ENCODE data around the gene TFRC. TPM values are rescaled to one million over a fixed set of nuclear protein-coding genes. Genes with fewer than 3 reads are reported as not detected.

TFRC gene
- total RNA-seq, 1 experiment from 2014 or later, result 336 TPM

GRCh38 chr3:196063456-196063855 lies 18.4 kb downstream of the TFRC start:
- POLR2A ChIA-PET (ENCODE audit: low non-redundant PET), result no interaction called here
- BruUV-seq (replicated peaks), result no TSS peak
- CTCF ChIA-PET, result no interaction called here
- no peaks in the 10 kb centered on the region for H3K27me3 ChIP-seq (replicated peaks; ENCODE audit: insufficient read depth, low read depth, low read length, poor library complexity)
- intact Hi-C loops (cut with micrococcal nuclease; ENCODE audit: unreplicated experiment), result no loop called here
- no peaks in the 10 kb centered on the region for H3K4me1 ChIP-seq (ENCODE audit: insufficient read depth, low read length, poor library complexity, severe bottlenecking)
- no peaks in the 10 kb centered on the region for H3K9me3 ChIP-seq (ENCODE audit: low read depth, low read length, poor library complexity, severe bottlenecking)
- no peak overlapping the region for H3K27ac ChIP-seq (ENCODE audit: low read depth, low read length, poor library complexity, severe bottlenecking)
- no peak overlapping the region for H3K4me3 ChIP-seq (ENCODE audit: low read depth, low read length, poor library complexity, severe bottlenecking)
- peaks cover 94% of the 10 kb centered on the region for H3K36me3 ChIP-seq (ENCODE audit: insufficient read depth, low read length, poor library complexity, severe bottlenecking)
- TF ChIP-seq EZH2 (IDR thresholded peaks at IDR 0.05; ENCODE audit: borderline replicate concordance, low read depth, low read length, poor library complexity, severe bottlenecking), result no peak
- TF ChIP-seq, protein P1, sequence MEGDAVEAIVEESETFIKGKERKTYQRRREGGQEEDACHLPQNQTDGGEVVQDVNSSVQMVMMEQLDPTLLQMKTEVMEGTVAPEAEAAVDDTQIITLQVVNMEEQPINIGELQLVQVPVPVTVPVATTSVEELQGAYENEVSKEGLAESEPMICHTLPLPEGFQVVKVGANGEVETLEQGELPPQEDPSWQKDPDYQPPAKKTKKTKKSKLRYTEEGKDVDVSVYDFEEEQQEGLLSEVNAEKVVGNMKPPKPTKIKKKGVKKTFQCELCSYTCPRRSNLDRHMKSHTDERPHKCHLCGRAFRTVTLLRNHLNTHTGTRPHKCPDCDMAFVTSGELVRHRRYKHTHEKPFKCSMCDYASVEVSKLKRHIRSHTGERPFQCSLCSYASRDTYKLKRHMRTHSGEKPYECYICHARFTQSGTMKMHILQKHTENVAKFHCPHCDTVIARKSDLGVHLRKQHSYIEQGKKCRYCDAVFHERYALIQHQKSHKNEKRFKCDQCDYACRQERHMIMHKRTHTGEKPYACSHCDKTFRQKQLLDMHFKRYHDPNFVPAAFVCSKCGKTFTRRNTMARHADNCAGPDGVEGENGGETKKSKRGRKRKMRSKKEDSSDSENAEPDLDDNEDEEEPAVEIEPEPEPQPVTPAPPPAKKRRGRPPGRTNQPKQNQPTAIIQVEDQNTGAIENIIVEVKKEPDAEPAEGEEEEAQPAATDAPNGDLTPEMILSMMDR (conservative IDR thresholded peaks at IDR 0.05; ENCODE audit: low read depth, low read length), result no peak
- no peak for DNase-seq (ENCODE audit: low spot score)

- no peaks in the 10 kb centered on the region for H3K4me1 ChIP-seq (ENCODE audit: insufficient read depth, low read length, poor library complexity, severe bottlenecking)
- no peak for TF ChIP-seq EZH2 (IDR thresholded peaks at IDR 0.05; ENCODE audit: borderline replicate concordance, low read depth, low read length, poor library complexity, severe bottlenecking)
- TF ChIP-seq, protein P1 (conservative IDR thresholded peaks at IDR 0.05; ENCODE audit: low read depth, low read length), result no peak
- no peak for DNase-seq (ENCODE audit: low spot score)
- H3K27me3 ChIP-seq (replicated peaks; ENCODE audit: insufficient read depth, low read depth, low read length, poor library complexity), result no peaks in the 10 kb centered on the region
- POLR2A ChIA-PET (ENCODE audit: low non-redundant PET), result no interaction called here
- H3K27ac ChIP-seq (ENCODE audit: low read depth, low read length, poor library complexity, severe bottlenecking), result no peak overlapping the region
- intact Hi-C loops (cut with micrococcal nuclease; ENCODE audit: unreplicated experiment), result no loop called here
- no peaks in the 10 kb centered on the region for H3K9me3 ChIP-seq (ENCODE audit: low read depth, low read length, poor library complexity, severe bottlenecking)
- CTCF ChIA-PET, result no interaction called here
- no TSS peak for BruUV-seq (replicated peaks)
- no peak overlapping the region for H3K4me3 ChIP-seq (ENCODE audit: low read depth, low read length, poor library complexity, severe bottlenecking)
- H3K36me3 ChIP-seq (ENCODE audit: insufficient read depth, low read length, poor library complexity, severe bottlenecking), result peaks cover 94% of the 10 kb centered on the region
Measured at GRCh38 chr3:196063049-196063448, 18.8 kb downstream of the TFRC start.

GRCh38 chr3:196060834-196061233 lies 21.1 kb downstream of the TFRC start:
- ChIA-PET CTCF (no interaction called here), POLR2A (ENCODE audit: low non-redundant PET) (no interaction called here)
- BruUV-seq (replicated peaks), result no TSS peak
- DNase-seq (ENCODE audit: low spot score), result no peak
- no peak for TF ChIP-seq EZH2 (IDR thresholded peaks at IDR 0.05; ENCODE audit: borderline replicate concordance, low read depth, low read length, poor library complexity, severe bottlenecking)
- TF ChIP-seq, protein P1 (conservative IDR thresholded peaks at IDR 0.05; ENCODE audit: low read depth, low read length), result no peak
- Histone ChIP-seq H3K4me1 (ENCODE audit: insufficient read depth, low read length, poor library complexity, severe bottlenecking) (no peaks in the 10 kb centered on the region), H3K27me3 (replicated peaks; ENCODE audit: insufficient read depth, low read depth, low read length, poor library complexity) (no peaks in the 10 kb centered on the region), H3K27ac (ENCODE audit: low read depth, low read length, poor library complexity, severe bottlenecking) (no peak overlapping the region), H3K4me3 (ENCODE audit: low read depth, low read length, poor library complexity, severe bottlenecking) (no peak overlapping the region), H3K9me3 (ENCODE audit: low read depth, low read length, poor library complexity, severe bottlenecking) (no peaks in the 10 kb centered on the region), H3K36me3 (ENCODE audit: insufficient read depth, low read length, poor library complexity, severe bottlenecking) (peaks cover 94% of the 10 kb centered on the region)
- intact Hi-C loops (cut with micrococcal nuclease; ENCODE audit: unreplicated experiment), result no loop called here

Data from A673 (cell line).